ENCODE results near the gene TXNRD2.

TXNRD2 gene

DNA sequence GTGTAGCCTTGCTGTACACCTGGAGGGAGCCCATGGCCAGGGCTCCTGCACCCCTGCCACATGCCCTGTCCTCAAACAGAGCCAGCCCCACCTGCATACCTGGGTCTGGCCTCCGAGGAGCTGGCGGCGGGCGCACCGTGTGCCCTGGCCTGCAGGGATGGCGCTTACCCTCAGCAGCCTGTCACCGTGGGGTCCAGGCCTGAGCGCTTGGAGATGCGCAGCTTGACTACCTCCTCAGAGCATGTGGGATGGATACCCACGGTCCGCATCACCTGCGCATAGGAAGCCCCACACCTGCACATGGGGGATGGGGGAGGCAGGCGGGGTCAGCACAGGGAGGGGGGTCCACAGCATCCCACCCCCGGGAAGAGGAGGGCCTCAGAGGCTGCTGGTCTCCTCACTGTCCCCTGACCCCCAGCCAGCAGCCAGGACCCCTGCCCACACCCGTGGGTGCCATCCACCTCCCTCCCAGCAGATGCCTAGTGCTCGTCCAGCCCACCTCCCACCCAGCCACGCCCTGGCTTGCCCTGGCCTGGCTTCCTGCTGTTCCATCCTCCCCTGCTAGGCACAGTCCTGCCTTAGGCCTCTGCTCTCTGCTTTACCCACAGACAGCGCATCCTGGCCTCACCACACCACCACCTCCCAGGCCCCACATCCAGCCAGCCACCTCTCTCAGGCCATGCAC is 64.5 kb downstream of the TXNRD2 start:
- Histone ChIP-seq H3K4me1 (ENCODE audit: insufficient read depth, low read length) (no peaks in the 10 kb centered on the region), H3K79me2 (ENCODE audit: insufficient read depth, low read length) (no peaks in the 10 kb centered on the region), H3K36me3 (ENCODE audit: insufficient read depth, low read length) (no peaks in the 10 kb centered on the region), H3K9ac (ENCODE audit: low read depth, low read length) (no peak overlapping the region), H3K9me3 (ENCODE audit: insufficient read depth, low read length, severe bottlenecking) (no peaks in the 10 kb centered on the region), H2AFZ (ENCODE audit: low read depth, low read length) (no peak overlapping the region), H3K4me3 (ENCODE audit: low read depth in 1 of 2, low read length in 2 of 2) (no peak overlapping the region), H3K27ac (ENCODE audit: low read length) (peak overlapping the region; percentile 25; the same call in 1 of the 2 replicates), H4K20me1 (ENCODE audit: insufficient read depth, low read length) (no peaks in the 10 kb centered on the region), H3K4me2 (ENCODE audit: insufficient read depth, low read length) (no peak overlapping the region), H3K27me3 (ENCODE audit: insufficient read depth, low read length, poor library complexity) (no peaks in the 10 kb centered on the region)
- no peak for DNase-seq
- ATAC-seq (ENCODE audit: insufficient read depth, low read depth) = no peak
- TF ChIP-seq, protein P1, sequence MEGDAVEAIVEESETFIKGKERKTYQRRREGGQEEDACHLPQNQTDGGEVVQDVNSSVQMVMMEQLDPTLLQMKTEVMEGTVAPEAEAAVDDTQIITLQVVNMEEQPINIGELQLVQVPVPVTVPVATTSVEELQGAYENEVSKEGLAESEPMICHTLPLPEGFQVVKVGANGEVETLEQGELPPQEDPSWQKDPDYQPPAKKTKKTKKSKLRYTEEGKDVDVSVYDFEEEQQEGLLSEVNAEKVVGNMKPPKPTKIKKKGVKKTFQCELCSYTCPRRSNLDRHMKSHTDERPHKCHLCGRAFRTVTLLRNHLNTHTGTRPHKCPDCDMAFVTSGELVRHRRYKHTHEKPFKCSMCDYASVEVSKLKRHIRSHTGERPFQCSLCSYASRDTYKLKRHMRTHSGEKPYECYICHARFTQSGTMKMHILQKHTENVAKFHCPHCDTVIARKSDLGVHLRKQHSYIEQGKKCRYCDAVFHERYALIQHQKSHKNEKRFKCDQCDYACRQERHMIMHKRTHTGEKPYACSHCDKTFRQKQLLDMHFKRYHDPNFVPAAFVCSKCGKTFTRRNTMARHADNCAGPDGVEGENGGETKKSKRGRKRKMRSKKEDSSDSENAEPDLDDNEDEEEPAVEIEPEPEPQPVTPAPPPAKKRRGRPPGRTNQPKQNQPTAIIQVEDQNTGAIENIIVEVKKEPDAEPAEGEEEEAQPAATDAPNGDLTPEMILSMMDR (IDR thresholded peaks at IDR 0.05; ENCODE audit: borderline replicate concordance, extremely low read depth, low read length, poor library complexity, severe bottlenecking) = no peak
- no peak for TF ChIP-seq EZH2 (IDR thresholded peaks at IDR 0.05; ENCODE audit: borderline replicate concordance, low read depth, low read length, severe bottlenecking)

DNA sequence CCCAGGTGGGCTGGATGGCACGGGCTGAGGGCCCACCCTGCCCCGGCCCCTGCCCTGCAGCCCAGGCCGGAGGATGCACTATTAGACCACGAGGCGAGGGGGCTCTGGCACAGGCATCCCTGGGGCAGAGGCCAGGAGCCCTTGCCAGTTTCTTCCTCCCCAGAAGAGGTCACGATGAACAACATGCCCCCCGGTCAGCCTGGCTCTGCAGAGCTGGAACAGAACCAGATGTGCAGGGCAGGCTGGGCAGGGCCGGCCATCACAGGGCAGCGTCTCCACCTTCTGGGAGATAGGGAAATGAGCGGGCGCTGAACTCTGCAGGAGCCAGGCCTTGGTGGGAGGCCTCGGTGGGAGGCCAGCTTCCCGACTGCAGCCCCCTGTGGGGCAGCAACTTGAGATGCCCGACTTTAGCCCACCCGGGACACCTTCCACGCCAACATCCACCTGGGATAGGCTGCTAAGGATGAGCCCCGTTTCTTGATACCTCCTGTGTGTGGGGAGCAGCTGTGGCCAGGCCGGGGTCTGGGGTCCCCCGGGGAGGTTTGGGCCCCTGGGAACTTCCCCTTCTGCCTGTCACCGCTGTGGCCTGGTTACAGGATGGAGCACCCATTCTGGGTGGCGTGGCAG is 65.2 kb downstream of the TXNRD2 start:
- Histone ChIP-seq H3K4me3 (ENCODE audit: low read depth in 1 of 2, low read length in 2 of 2) (no peak overlapping the region), H3K27ac (ENCODE audit: low read length) (peak overlapping the region; percentile 25; the same call in 1 of the 2 replicates), H3K27me3 (ENCODE audit: insufficient read depth, low read length, poor library complexity) (no peaks in the 10 kb centered on the region), H2AFZ (ENCODE audit: low read depth, low read length) (no peak overlapping the region), H3K4me1 (ENCODE audit: insufficient read depth, low read length) (no peaks in the 10 kb centered on the region), H3K9ac (ENCODE audit: low read depth, low read length) (no peak overlapping the region), H3K36me3 (ENCODE audit: insufficient read depth, low read length) (no peaks in the 10 kb centered on the region), H3K9me3 (ENCODE audit: insufficient read depth, low read length, severe bottlenecking) (no peaks in the 10 kb centered on the region), H3K79me2 (ENCODE audit: insufficient read depth, low read length) (no peaks in the 10 kb centered on the region), H3K4me2 (ENCODE audit: insufficient read depth, low read length) (no peak overlapping the region), H4K20me1 (ENCODE audit: insufficient read depth, low read length) (no peaks in the 10 kb centered on the region)
- no peak for DNase-seq
- no peak for ATAC-seq (ENCODE audit: insufficient read depth, low read depth)
- TF ChIP-seq, protein P1 (IDR thresholded peaks at IDR 0.05; ENCODE audit: borderline replicate concordance, extremely low read depth, low read length, poor library complexity, severe bottlenecking) = no peak
- TF ChIP-seq EZH2 (IDR thresholded peaks at IDR 0.05; ENCODE audit: borderline replicate concordance, low read depth, low read length, severe bottlenecking) = no peak

DNA sequence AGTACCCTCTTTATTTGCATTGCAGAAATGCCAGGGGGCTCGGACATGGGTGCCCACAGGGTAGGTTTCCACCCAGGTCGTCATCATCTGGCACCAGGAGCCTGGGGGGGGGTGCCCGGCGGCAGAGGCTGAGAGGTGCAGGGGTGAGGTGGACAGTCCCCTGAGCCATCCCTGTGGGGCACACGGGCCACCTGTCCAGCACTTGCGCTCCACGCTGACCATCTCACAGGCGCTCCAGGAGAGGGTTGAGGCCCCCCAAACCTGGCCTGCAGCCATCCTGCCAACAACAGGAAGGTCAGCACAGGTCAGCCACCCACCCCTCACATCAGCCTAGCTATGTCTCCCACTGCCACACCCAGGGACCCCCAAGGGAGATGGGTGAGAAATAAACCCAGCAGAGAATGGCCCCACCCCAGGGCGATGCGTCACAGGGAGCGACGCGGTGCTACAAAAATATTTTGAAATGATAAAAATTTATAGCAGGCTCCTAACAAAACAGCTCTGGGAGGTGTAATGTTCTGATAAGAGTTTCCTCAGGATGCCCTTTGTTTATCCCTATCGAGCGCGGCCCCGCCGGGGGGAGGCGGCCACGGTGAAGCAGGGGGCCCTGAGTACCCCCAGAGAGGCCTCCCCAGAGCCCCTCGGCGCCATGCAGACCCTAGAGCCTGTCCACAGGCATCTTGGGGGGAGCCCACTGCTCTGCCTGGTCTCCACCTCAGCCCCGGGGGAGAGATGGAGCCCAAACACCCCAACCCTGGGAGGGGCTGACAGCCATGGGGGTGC is 65.9 kb downstream of the TXNRD2 start:
- DNase-seq = no peak
- Histone ChIP-seq H3K4me3 (ENCODE audit: low read depth in 1 of 2, low read length in 2 of 2) (no peak overlapping the region), H3K4me2 (ENCODE audit: insufficient read depth, low read length) (no peak overlapping the region), H3K27me3 (ENCODE audit: insufficient read depth, low read length, poor library complexity) (no peaks in the 10 kb centered on the region), H2AFZ (ENCODE audit: low read depth, low read length) (no peak overlapping the region), H4K20me1 (ENCODE audit: insufficient read depth, low read length) (no peaks in the 10 kb centered on the region), H3K27ac (ENCODE audit: low read length) (no peak overlapping the region), H3K79me2 (ENCODE audit: insufficient read depth, low read length) (no peaks in the 10 kb centered on the region), H3K36me3 (ENCODE audit: insufficient read depth, low read length) (no peaks in the 10 kb centered on the region), H3K9ac (ENCODE audit: low read depth, low read length) (no peak overlapping the region), H3K9me3 (ENCODE audit: insufficient read depth, low read length, severe bottlenecking) (no peaks in the 10 kb centered on the region), H3K4me1 (ENCODE audit: insufficient read depth, low read length) (no peaks in the 10 kb centered on the region)
- no peak for TF ChIP-seq EZH2 (IDR thresholded peaks at IDR 0.05; ENCODE audit: borderline replicate concordance, low read depth, low read length, severe bottlenecking)
- TF ChIP-seq, protein P1 (IDR thresholded peaks at IDR 0.05; ENCODE audit: borderline replicate concordance, extremely low read depth, low read length, poor library complexity, severe bottlenecking) = no peak
- no peak for ATAC-seq (ENCODE audit: insufficient read depth, low read depth)
